Breast epithelium (tissue), 4 donors: ENCODE measurements around the gene SH3D19. TPM values are rescaled to one million over a fixed set of nuclear protein-coding genes. Genes with fewer than 3 reads are reported as not detected.
A peak's percentile ranks its signal among the peaks of the same experiment; 100 is the strongest.

Source experiments
- DNase-seq, 2 donors: peaks; one replicate each; pipeline ENCODE4 v3.0.0-alpha.2; 2019; ENCODE audit warnings: low spot score in 2 of 2
- H3K27ac ChIP-seq, 2 donors: fragments of 200-600 bp; sonication (generic) in 1 of 2; one replicate each; pipeline ENCODE4 v1.5.1; 2016 to 2019; ENCODE audit warnings: mild to moderate bottlenecking in 1 of 2
- H3K27me3 ChIP-seq, 2 donors: fragments of 200-600 bp; sonication (generic) in 1 of 2; one replicate each; pipeline versions ENCODE4 v1.5.1 to v1.6.0; 2017 to 2019; ENCODE audit warnings: control low read depth in 1 of 2, mild to moderate bottlenecking in 1 of 2
- H3K36me3 ChIP-seq: fragments of 200-600 bp; one replicate; pipeline ENCODE4 v1.5.1; 2019
- H3K4me1 ChIP-seq, 2 donors: fragments of 200-600 bp; sonication (generic); one replicate each; pipeline ENCODE4 v1.5.1; 2016 to 2019; ENCODE audit warnings: control low read depth in 1 of 2
- H3K4me3 ChIP-seq, 3 donors: fragments of 200-600 bp; sonication (generic); 1 replicate in 2 of 3; 2 replicates in 1 of 3; pipeline ENCODE4 v1.5.1; 2016 to 2019; ENCODE audit warnings: mild to moderate bottlenecking in 3 of 3, moderate library complexity in 2 of 3
- H3K9me3 ChIP-seq, 2 donors: fragments of 200-600 bp; sonication (generic) in 1 of 2; one replicate each; pipeline ENCODE4 v1.5.1; 2016 to 2019; ENCODE audit warnings: control low read depth in 1 of 2
- CTCF ChIP-seq, 3 donors: fragments of 450-650 bp; IDR thresholded peaks; one replicate each; pipeline ENCODE4 v1.5.1; 2016 to 2017; ENCODE audit warnings: antibody characterized with exemption in 3 of 3, mild to moderate bottlenecking in 3 of 3, moderate library complexity in 3 of 3
- POLR2A ChIP-seq: fragments of 450-650 bp; IDR thresholded peaks from one replicate; pipeline ENCODE4 v1.6.1; 2016; ENCODE audit warnings: antibody characterized with exemption, mild to moderate bottlenecking, moderate library complexity
- POLR2AphosphoS5 ChIP-seq, 3 donors: sonication (generic); formaldehyde crosslinking; IDR thresholded peaks; one replicate each; pipeline ENCODE4 v1.6.1; 2017; ENCODE audit warnings: antibody characterized with exemption in 3 of 3
- intact Hi-C: fragments of 100-400 bp; cut with DNase I; formaldehyde crosslinking; loops from one replicate; pipeline ENCODE4 v1.15.1; 2023; ENCODE audit warnings: low total_unique reads
- total RNA-seq, 3 donors: library from RNA; depleted of rRNA; stranded (reverse); fragments of >200 nt; gene quantifications; one replicate each; pipeline ENCODE4 v1.1.0, GENCODE V29; 2016

The SH3D19 gene
- total RNA-seq, 3 donors from 2014 or later = 82.9 to 297 (median 113) TPM

GRCh38 chr4:151321586-151321985, 3.8 kb downstream of the SH3D19 start:
- no peaks in the 10 kb centered on the region for H3K4me1 ChIP-seq
- no peaks in the 10 kb centered on the region for H3K9me3 ChIP-seq
- peak overlapping the region; percentile 23 to 80 for H3K27ac ChIP-seq
- TF ChIP-seq POLR2AphosphoS5 (IDR thresholded peaks at IDR 0.05) = no peak
- no peak for TF ChIP-seq CTCF (IDR thresholded peaks at IDR 0.05)
- no peak for TF ChIP-seq POLR2A
- H3K36me3 ChIP-seq = no peaks in the 10 kb centered on the region
- DNase-seq = no peak
- H3K4me3 ChIP-seq = peak overlapping the region in 1 of 3 donors; percentile 30
- no peaks in the 10 kb centered on the region for H3K27me3 ChIP-seq
- intact Hi-C loops = no loop called here

- Histone ChIP-seq H3K27ac (peak overlapping the region in 1 of 2 donors; percentile 23), H3K27me3 (no peaks in the 10 kb centered on the region), H3K4me1 (no peaks in the 10 kb centered on the region), H3K36me3 (no peaks in the 10 kb centered on the region), H3K4me3 (no peak overlapping the region), H3K9me3 (no peaks in the 10 kb centered on the region)
- no peak for DNase-seq
- TF ChIP-seq POLR2A = no peak
- TF ChIP-seq POLR2AphosphoS5 (IDR thresholded peaks at IDR 0.05) = no peak
- no peak for TF ChIP-seq CTCF (IDR thresholded peaks at IDR 0.05)
- intact Hi-C loops = no loop called here
Measured at GRCh38 chr4:151319490-151319889, 5.9 kb downstream of the SH3D19 start.

- intact Hi-C loops = no loop called here
- DNase-seq = no peak
- Histone ChIP-seq H3K27ac (no peak overlapping the region), H3K9me3 (no peaks in the 10 kb centered on the region), H3K27me3 (no peaks in the 10 kb centered on the region), H3K4me3 (no peak overlapping the region), H3K36me3 (no peaks in the 10 kb centered on the region), H3K4me1 (no peaks in the 10 kb centered on the region)
- TF ChIP-seq CTCF (IDR thresholded peaks at IDR 0.05) (no peak), POLR2A (no peak), POLR2AphosphoS5 (IDR thresholded peaks at IDR 0.05) (no peak)
Measured at GRCh38 chr4:151318307-151319006, 6.9 kb downstream of the SH3D19 start.

GRCh38 chr4:151316645-151317044, 8.8 kb downstream of the SH3D19 start:
- H3K27ac ChIP-seq = peak overlapping the region in 1 of 2 donors; percentile 49
- no peaks in the 10 kb centered on the region for H3K4me1 ChIP-seq
- no peaks in the 10 kb centered on the region for H3K27me3 ChIP-seq
- TF ChIP-seq POLR2A = no peak
- TF ChIP-seq POLR2AphosphoS5 (IDR thresholded peaks at IDR 0.05) = no peak
- no peak for TF ChIP-seq CTCF (IDR thresholded peaks at IDR 0.05)
- no peaks in the 10 kb centered on the region for H3K36me3 ChIP-seq
- no peaks in the 10 kb centered on the region for H3K9me3 ChIP-seq
- DNase-seq = no peak
- no peak overlapping the region for H3K4me3 ChIP-seq
- intact Hi-C loops = no loop called here

- H3K27ac ChIP-seq = peak overlapping the region; percentile 68 to 74
- no peak overlapping the region for H3K4me3 ChIP-seq
- DNase-seq = no peak
- H3K9me3 ChIP-seq = no peaks in the 10 kb centered on the region
- no peaks in the 10 kb centered on the region for H3K27me3 ChIP-seq
- no peaks in the 10 kb centered on the region for H3K4me1 ChIP-seq
- TF ChIP-seq POLR2AphosphoS5 (IDR thresholded peaks at IDR 0.05) (no peak), CTCF (IDR thresholded peaks at IDR 0.05) (no peak), POLR2A (no peak)
- intact Hi-C loops = no loop called here
- H3K36me3 ChIP-seq = no peaks in the 10 kb centered on the region
Measured at GRCh38 chr4:151315212-151315886, 10.1 kb downstream of the SH3D19 start.
